Uterus (tissue), 2 donors: ENCODE data around the gene LRP8.

Experiments used
- CTCF ChIP-seq, 4 experiments: fragments of 200-600 bp in 2 of 4; fragments of 450-650 bp in 2 of 4; sonication (generic) in 2 of 4; IDR thresholded peaks; one replicate each; pipeline ENCODE4 v1.5.1; 2016 to 2019; ENCODE audit warnings: antibody characterized with exemption in 4 of 4, mild to moderate bottlenecking in 2 of 4, moderate library complexity in 1 of 4
- POLR2A ChIP-seq, 2 donors: fragments of 450-650 bp; IDR thresholded peaks; one replicate each; pipeline ENCODE4 v1.6.1; 2016; ENCODE audit warnings: antibody characterized with exemption in 2 of 2, mild to moderate bottlenecking in 1 of 2, moderate library complexity in 1 of 2

GRCh38 chr1:53340660-53341520 lies 13.0 kb upstream of the LRP8 start:
- no peak for TF ChIP-seq POLR2A (IDR thresholded peaks at IDR 0.05)
- TF ChIP-seq CTCF (IDR thresholded peaks at IDR 0.05) = no peak
